PC-3 (cell line): Measurements from ENCODE around the gene LRRC74A. TPM values are rescaled to one million over a fixed set of nuclear protein-coding genes. Genes with fewer than 3 reads are reported as not detected.

Experiments
- ATAC-seq: fragments of 200-7000 bp; cut with Tn5 transposase; 2 replicates; pipeline ENCODE4 v1.9.1; 2020; ENCODE audit warnings: mild to moderate bottlenecking, moderate library complexity
- BruUV-seq: library from RNA; stranded (reverse); fragments of 400-500 nt; replicated peaks from 2 replicates; lab custom pipeline; 2021; lab: Mats Ljungman, UMichigan
- CTCF ChIA-PET: fragments of 300-600 bp; sonication (Branson Sonifier 250); formaldehyde crosslinking; loops from one replicate; lab custom pipeline; 2022; ENCODE audit warnings: antibody characterized with exemption; lab: Charles Lee
- POLR2A ChIA-PET: fragments of 300-600 bp; sonication (Branson Sonifier 250); formaldehyde crosslinking; loops from one replicate; lab custom pipeline; 2022; ENCODE audit warnings: antibody characterized with exemption; ENCODE audit not compliant: unreplicated experiment; lab: Charles Lee
- DNase-seq: peaks from one replicate; pipeline ENCODE4 v3.0.0-alpha.2; 2015
- H2AFZ ChIP-seq: fragments of 300-600 bp; sonication (generic); 2 replicates; pipeline ENCODE4 v1.6.0; 2016; ENCODE audit warnings: antibody characterized with exemption, low read length
- H3F3A ChIP-seq: fragments of 300-600 bp; sonication (generic); one replicate; pipeline ENCODE4 v1.6.0; 2017; ENCODE audit warnings: antibody characterized with exemption, low read length, control low read depth, mild to moderate bottlenecking; ENCODE audit not compliant: unreplicated experiment
- H3K27ac ChIP-seq: fragments of 300-600 bp; sonication (generic); 2 replicates; pipeline ENCODE4 v1.5.1; 2016; ENCODE audit warnings: mild to moderate bottlenecking, low read length
- H3K27me3 ChIP-seq: fragments of 300-600 bp; sonication (generic); 2 replicates; pipeline ENCODE4 v1.6.1; 2016; ENCODE audit warnings: low read length, mixed read lengths
- H3K36me3 ChIP-seq: fragments of 300-600 bp; sonication (generic); 2 replicates; pipeline ENCODE4 v1.6.1; 2016; ENCODE audit warnings: low read depth, mixed run types, low read length, mixed read lengths
- H3K4me1 ChIP-seq: fragments of 300-600 bp; sonication (generic); 2 replicates; pipeline ENCODE4 v1.5.1; 2016; ENCODE audit warnings: low read length; ENCODE audit not compliant: insufficient read depth
- H3K4me2 ChIP-seq: fragments of 300-600 bp; sonication (generic); 2 replicates; pipeline ENCODE4 v1.6.0; 2016; ENCODE audit warnings: low read length
- H3K4me3 ChIP-seq: fragments of 300-600 bp; sonication (generic); 2 replicates; pipeline ENCODE4 v1.5.1; 2016; ENCODE audit warnings: mild to moderate bottlenecking, low read length, mixed read lengths
- H3K79me2 ChIP-seq: fragments of 300-600 bp; sonication (generic); 2 replicates; pipeline ENCODE4 v1.6.1; 2017; ENCODE audit warnings: low read length, mixed read lengths
- H3K9ac ChIP-seq: fragments of 300-600 bp; sonication (generic); 2 replicates; pipeline ENCODE4 v1.6.0; 2016; ENCODE audit warnings: mild to moderate bottlenecking, low read length
- H3K9me2 ChIP-seq: fragments of 300-600 bp; sonication (generic); replicated peaks from 2 replicates; pipeline ENCODE4 v1.6.1; 2016; ENCODE audit warnings: mixed run types, low read length, mixed read lengths
- H3K9me3 ChIP-seq: fragments of 300-600 bp; sonication (generic); 2 replicates; pipeline ENCODE4 v1.6.1; 2016; ENCODE audit warnings: low read length, mixed read lengths
- H4K20me1 ChIP-seq: fragments of 300-600 bp; sonication (generic); 2 replicates; pipeline ENCODE4 v1.6.1; 2016; ENCODE audit warnings: low read length, mixed read lengths
- EZH2 ChIP-seq: fragments of 300-600 bp; sonication (generic); IDR thresholded peaks from one replicate; pipeline ENCODE4 v1.6.1; 2017; ENCODE audit warnings: antibody characterized with exemption, mild to moderate bottlenecking, low read length; ENCODE audit not compliant: unreplicated experiment
- EZH2phosphoT487 ChIP-seq: fragments of 300-600 bp; sonication (generic); IDR thresholded peaks from 2 replicates; pipeline ENCODE4 v1.6.1; 2018; ENCODE audit warnings: mild to moderate bottlenecking, antibody characterized with exemption, low read length, borderline replicate concordance
- intact Hi-C: fragments of 100-400 bp; cut with micrococcal nuclease; formaldehyde crosslinking; loops from 2 replicates; pipeline ENCODE4 v1.9.0; 2023
- total RNA-seq: library from RNA; depleted of rRNA; stranded (reverse); fragments of >200 nt; gene quantifications from 2 replicates; pipeline ENCODE4 v1.2.3, GENCODE V29; 2014
- TF ChIP-seq, protein P1 (sequence below): fragments of 300-600 bp; sonication (generic); conservative IDR thresholded peaks from 2 replicates; pipeline ENCODE4 v1.5.1; 2017; ENCODE audit warnings: antibody characterized with exemption, low read depth, mild to moderate bottlenecking, low read length

The LRRC74A gene
- total RNA-seq, 1 experiment from 2014 or later = not detected

DNA sequence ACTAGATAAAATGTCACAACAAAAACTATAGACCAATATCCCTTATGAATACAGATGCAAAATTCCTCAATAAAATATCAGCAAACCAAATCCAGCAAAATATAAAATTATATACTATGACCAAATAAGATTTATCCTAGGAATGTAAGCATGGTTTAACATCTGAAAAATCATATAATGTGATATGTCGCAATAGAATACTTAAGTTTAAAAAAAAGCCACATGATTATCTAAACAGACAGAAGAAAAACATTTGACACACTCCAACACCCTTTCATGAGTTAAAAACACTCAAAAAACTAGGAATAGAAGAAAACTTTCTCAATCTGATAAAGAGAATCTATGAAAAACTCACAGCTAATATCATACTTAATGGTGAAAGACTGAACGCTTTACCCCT is 33.8 kb upstream of the LRRC74A start:
- H3K79me2 ChIP-seq = no peaks in the 10 kb centered on the region
- POLR2A ChIA-PET = no interaction called here
- no peak for TF ChIP-seq EZH2
- TF ChIP-seq EZH2phosphoT487 = no peak
- TF ChIP-seq, protein P1, sequence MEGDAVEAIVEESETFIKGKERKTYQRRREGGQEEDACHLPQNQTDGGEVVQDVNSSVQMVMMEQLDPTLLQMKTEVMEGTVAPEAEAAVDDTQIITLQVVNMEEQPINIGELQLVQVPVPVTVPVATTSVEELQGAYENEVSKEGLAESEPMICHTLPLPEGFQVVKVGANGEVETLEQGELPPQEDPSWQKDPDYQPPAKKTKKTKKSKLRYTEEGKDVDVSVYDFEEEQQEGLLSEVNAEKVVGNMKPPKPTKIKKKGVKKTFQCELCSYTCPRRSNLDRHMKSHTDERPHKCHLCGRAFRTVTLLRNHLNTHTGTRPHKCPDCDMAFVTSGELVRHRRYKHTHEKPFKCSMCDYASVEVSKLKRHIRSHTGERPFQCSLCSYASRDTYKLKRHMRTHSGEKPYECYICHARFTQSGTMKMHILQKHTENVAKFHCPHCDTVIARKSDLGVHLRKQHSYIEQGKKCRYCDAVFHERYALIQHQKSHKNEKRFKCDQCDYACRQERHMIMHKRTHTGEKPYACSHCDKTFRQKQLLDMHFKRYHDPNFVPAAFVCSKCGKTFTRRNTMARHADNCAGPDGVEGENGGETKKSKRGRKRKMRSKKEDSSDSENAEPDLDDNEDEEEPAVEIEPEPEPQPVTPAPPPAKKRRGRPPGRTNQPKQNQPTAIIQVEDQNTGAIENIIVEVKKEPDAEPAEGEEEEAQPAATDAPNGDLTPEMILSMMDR = no peak
- H4K20me1 ChIP-seq = no peaks in the 10 kb centered on the region
- H3K36me3 ChIP-seq = peaks cover 12% of the 10 kb centered on the region
- H3K9me3 ChIP-seq = no peaks in the 10 kb centered on the region
- CTCF ChIA-PET = no interaction called here
- intact Hi-C loops = no loop called here
- no peaks in the 10 kb centered on the region for H3K9me2 ChIP-seq
- H3F3A ChIP-seq = no peaks in the 10 kb centered on the region
- no peaks in the 10 kb centered on the region for H3K4me1 ChIP-seq
- no peaks in the 10 kb centered on the region for H3K27me3 ChIP-seq
- DNase-seq (no peak), ATAC-seq (no peak)
- no peak overlapping the region for H2AFZ ChIP-seq
- no peak overlapping the region for H3K9ac ChIP-seq
- no peak overlapping the region for H3K4me3 ChIP-seq
- BruUV-seq = no TSS peak
- H3K27ac ChIP-seq = no peak overlapping the region
- H3K4me2 ChIP-seq = no peak overlapping the region

DNA sequence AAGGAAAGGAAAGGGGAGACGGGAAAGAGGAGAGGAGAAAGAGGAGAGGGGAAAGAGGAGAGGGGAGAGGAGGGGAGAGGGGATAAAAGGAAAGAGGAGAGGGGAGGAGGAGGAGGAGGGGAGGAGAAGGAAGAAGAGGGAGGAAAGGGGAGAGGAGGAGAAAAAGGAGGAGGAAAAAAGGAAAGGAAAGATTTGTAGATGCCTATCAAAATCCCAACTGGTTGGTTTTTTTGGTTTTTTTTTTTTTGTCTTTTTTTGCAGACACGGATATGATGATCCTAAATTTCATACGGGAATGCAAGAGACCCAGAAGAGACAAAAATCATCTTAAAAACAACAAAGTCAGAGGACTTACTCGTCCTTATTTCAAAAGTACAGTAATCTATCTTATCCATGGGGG is 32.9 kb upstream of the LRRC74A start:
- CTCF ChIA-PET = no interaction called here
- peaks cover 12% of the 10 kb centered on the region for H3K36me3 ChIP-seq

DNA sequence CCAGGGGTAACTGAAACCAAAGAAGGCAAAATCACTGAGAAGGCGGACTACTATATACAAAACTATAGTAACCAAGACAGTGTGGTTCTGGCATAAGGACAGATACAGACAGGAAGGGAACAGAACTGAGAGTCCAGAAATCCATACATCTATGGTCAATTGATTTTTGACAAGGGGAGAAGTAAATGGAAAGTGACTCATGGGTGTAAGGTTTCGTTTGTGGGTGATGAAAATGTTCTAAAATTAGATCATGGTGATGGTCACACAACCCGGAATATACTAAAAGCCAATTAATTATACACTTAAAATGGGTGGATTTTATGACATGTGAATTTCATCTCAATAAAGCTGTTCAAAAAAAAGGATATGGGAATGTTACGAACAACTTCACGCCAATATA is 32.3 kb upstream of the LRRC74A start:
- no peaks in the 10 kb centered on the region for H3K9me3 ChIP-seq
- no peak for TF ChIP-seq EZH2phosphoT487
- TF ChIP-seq, protein P1 = no peak
- H3K4me3 ChIP-seq = no peak overlapping the region
- ChIA-PET CTCF (no interaction called here), POLR2A (no interaction called here)
- H3K27ac ChIP-seq = no peak overlapping the region
- no peaks in the 10 kb centered on the region for H3K4me1 ChIP-seq
- no peaks in the 10 kb centered on the region for H3K27me3 ChIP-seq
- no peaks in the 10 kb centered on the region for H3K79me2 ChIP-seq
- H2AFZ ChIP-seq = no peak overlapping the region
- intact Hi-C loops = no loop called here
- peaks cover 12% of the 10 kb centered on the region for H3K36me3 ChIP-seq
- ATAC-seq (no peak), DNase-seq (no peak)
- H3F3A ChIP-seq = no peaks in the 10 kb centered on the region
- BruUV-seq = no TSS peak
- no peak overlapping the region for H3K4me2 ChIP-seq
- H3K9me2 ChIP-seq = no peaks in the 10 kb centered on the region
- no peaks in the 10 kb centered on the region for H4K20me1 ChIP-seq
- H3K9ac ChIP-seq = no peak overlapping the region

More for the DNA sequence above, 32.9 kb upstream of the LRRC74A start:
- TF ChIP-seq EZH2 = no peak
- TF ChIP-seq, protein P1 = no peak
- no peak for TF ChIP-seq EZH2phosphoT487
- intact Hi-C loops = no loop called here
- no peaks in the 10 kb centered on the region for H3F3A ChIP-seq
- no peak overlapping the region for H3K4me2 ChIP-seq
- H3K4me1 ChIP-seq = no peaks in the 10 kb centered on the region
- H3K9me2 ChIP-seq = no peaks in the 10 kb centered on the region
- no peaks in the 10 kb centered on the region for H3K27me3 ChIP-seq
- H4K20me1 ChIP-seq = no peaks in the 10 kb centered on the region
- no peaks in the 10 kb centered on the region for H3K79me2 ChIP-seq
- no peaks in the 10 kb centered on the region for H3K9me3 ChIP-seq
- POLR2A ChIA-PET = no interaction called here
- no peak overlapping the region for H3K9ac ChIP-seq
- no peak for ATAC-seq
- no peak overlapping the region for H2AFZ ChIP-seq
- H3K4me3 ChIP-seq = no peak overlapping the region
- no peak for DNase-seq
- BruUV-seq = no TSS peak
- no peak overlapping the region for H3K27ac ChIP-seq
